ENCODE results near the gene IFNA8. TPM values are rescaled to one million over a fixed set of nuclear protein-coding genes. Genes with fewer than 3 reads are reported as not detected.
A peak's percentile ranks its signal among the peaks of the same experiment; 100 is the strongest.

IFNA8 gene
- total and polyA plus RNA-seq, 2 experiments from 2014 or later = not detected

- no peak for TF ChIP-seq CREB1 (CRISPR knock-in tag; IDR thresholded peaks at IDR 0.05; ENCODE audit: low read depth)
- TF ChIP-seq EZH2 (IDR thresholded peaks at IDR 0.05; ENCODE audit: low read depth, unreplicated experiment) = no peak
- TF ChIP-seq NANOG (IDR thresholded peaks at IDR 0.05; ENCODE audit: borderline replicate concordance) = no peak
- TF ChIP-seq EZH2phosphoT487 (IDR thresholded peaks at IDR 0.05; ENCODE audit: unreplicated experiment) = no peak
- TF ChIP-seq JUNB (IDR thresholded peaks at IDR 0.05; ENCODE audit: unreplicated experiment) = no peak
- TF ChIP-seq STAT1 (IDR thresholded peaks at IDR 0.05; ENCODE audit: unreplicated experiment) = no peak
- no peak for TF ChIP-seq ZNF462 (CRISPR knock-in tag; IDR thresholded peaks at IDR 0.05)
Measured at GRCh38 chr9:21381448-21382339, 27.2 kb upstream of the IFNA8 start (continued).

- Histone ChIP-seq H3K4me2 (no peak overlapping the region), H3K4me1 (ENCODE audit: insufficient read depth) (0 out of 2 replicates have a peak, but pooled peaks cover 8% of the 10 kb centered on the region), H3K27ac (ENCODE audit: low read depth) (no peak overlapping the region), H3K36me3 (ENCODE audit: insufficient read depth) (no peaks in the 10 kb centered on the region), H4K20me1 (replicated peaks; ENCODE audit: insufficient read depth) (no peaks in the 10 kb centered on the region), H2AFZ (peak overlapping the region; percentile 78), H3K27me3 (ENCODE audit: insufficient read depth) (no peaks in the 10 kb centered on the region), H3K9me2 (ENCODE audit: insufficient read depth) (no peaks in the 10 kb centered on the region), H3K4me3 (no peak overlapping the region), H3F3A (replicated peaks; ENCODE audit: low read depth) (no peaks in the 10 kb centered on the region), H3K79me2 (replicated peaks; ENCODE audit: insufficient read depth) (no peaks in the 10 kb centered on the region)
- Mint-ChIP-seq H3K4me3 (no peak overlapping the region), H3K36me3 (ENCODE audit: low read depth) (no peaks in the 10 kb centered on the region), H3K27ac (no peak overlapping the region), H3K27me3 (ENCODE audit: insufficient read depth, low read depth, poor library complexity) (no peaks in the 10 kb centered on the region), H3K4me1 (peaks cover 18% of the 10 kb centered on the region; the same call in 2 of the 3 replicates), H3K9me3 (no peaks in the 10 kb centered on the region)
- DNase-seq (ENCODE audit: low spot score) = no peak
- no peak for ATAC-seq
- TF ChIP-seq EZH2phosphoT487 (IDR thresholded peaks at IDR 0.05; ENCODE audit: unreplicated experiment) (no peak), CTCF (conservative IDR thresholded peaks at IDR 0.05; ENCODE audit: low read depth in 2 of 2) (no peak), CREB1 (CRISPR knock-in tag; IDR thresholded peaks at IDR 0.05; ENCODE audit: low read depth) (no peak), NANOG (IDR thresholded peaks at IDR 0.05; ENCODE audit: borderline replicate concordance) (no peak)
Measured at GRCh38 chr9:21383627-21384026, 25.3 kb upstream of the IFNA8 start.

Measured in GM23338 (cell line).